ENCODE results near the gene CDH11.

The CDH11 gene

DNA sequence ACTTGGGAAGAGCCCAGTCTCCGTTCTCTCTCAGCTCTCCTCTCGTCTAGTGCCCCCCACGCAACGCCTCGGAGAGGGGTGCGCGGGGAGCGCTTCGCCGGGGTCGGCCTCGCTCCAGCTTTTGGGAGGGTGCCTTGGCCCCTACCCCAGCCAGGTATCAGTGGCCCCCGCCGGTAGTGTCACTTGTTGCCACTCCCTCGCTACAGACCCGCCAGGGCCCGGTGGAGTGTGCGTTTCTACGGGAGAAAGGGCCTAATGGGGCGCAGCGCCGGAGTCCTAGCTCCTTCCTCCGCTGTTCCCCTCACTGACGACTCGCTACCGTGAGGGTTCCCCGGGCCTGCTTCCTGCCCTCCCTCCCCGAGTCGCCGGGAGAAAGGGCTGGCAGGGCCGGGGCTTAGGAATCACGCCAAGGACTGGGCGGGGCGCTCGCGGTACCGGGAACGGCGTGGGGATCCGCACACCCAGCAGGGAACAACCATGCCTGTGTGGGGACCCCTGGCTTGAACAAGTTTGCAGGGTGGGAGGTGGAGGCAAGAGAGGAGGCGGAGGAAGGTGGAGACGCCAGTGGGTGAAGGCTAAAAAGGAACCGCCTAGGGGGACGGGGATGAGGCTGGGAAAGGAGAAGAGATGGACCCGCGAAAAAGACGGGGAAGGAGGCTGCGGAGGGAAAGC, 997 bp upstream of the CDH11 start:
- Histone ChIP-seq H3K9ac (ENCODE audit: low read length) (no peak overlapping the region), H3K4me3 (ENCODE audit: low read depth, low read length, poor library complexity, severe bottlenecking) (no peak overlapping the region), H3K79me2 (ENCODE audit: insufficient read depth, low read length) (no peaks in the 10 kb centered on the region), H3K27me3 (ENCODE audit: insufficient read depth, low read length) (no peaks in the 10 kb centered on the region), H3K9me3 (ENCODE audit: low read length) (no peaks in the 10 kb centered on the region), H3F3A (ENCODE audit: insufficient read depth, low read length) (no peaks in the 10 kb centered on the region), H3K27ac (ENCODE audit: low read depth, low read length, poor library complexity, severe bottlenecking) (no peak overlapping the region), H4K20me1 (ENCODE audit: insufficient read depth, low read length) (no peaks in the 10 kb centered on the region), H2AFZ (ENCODE audit: low read length) (no peak overlapping the region), H3K4me1 (ENCODE audit: insufficient read depth, low read length, severe bottlenecking) (peaks cover under 1% of the 10 kb centered on the region), H3K36me3 (ENCODE audit: insufficient read depth, low read length) (no peaks in the 10 kb centered on the region), H3K4me2 (ENCODE audit: low read length) (no peak overlapping the region), H3K9me2 (ENCODE audit: low read depth, low read length) (no peaks in the 10 kb centered on the region)
- TF ChIP-seq, protein P1, sequence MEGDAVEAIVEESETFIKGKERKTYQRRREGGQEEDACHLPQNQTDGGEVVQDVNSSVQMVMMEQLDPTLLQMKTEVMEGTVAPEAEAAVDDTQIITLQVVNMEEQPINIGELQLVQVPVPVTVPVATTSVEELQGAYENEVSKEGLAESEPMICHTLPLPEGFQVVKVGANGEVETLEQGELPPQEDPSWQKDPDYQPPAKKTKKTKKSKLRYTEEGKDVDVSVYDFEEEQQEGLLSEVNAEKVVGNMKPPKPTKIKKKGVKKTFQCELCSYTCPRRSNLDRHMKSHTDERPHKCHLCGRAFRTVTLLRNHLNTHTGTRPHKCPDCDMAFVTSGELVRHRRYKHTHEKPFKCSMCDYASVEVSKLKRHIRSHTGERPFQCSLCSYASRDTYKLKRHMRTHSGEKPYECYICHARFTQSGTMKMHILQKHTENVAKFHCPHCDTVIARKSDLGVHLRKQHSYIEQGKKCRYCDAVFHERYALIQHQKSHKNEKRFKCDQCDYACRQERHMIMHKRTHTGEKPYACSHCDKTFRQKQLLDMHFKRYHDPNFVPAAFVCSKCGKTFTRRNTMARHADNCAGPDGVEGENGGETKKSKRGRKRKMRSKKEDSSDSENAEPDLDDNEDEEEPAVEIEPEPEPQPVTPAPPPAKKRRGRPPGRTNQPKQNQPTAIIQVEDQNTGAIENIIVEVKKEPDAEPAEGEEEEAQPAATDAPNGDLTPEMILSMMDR (IDR thresholded peaks at IDR 0.05; ENCODE audit: low read length): no peak
- TF ChIP-seq EZH2 (IDR thresholded peaks at IDR 0.05; ENCODE audit: borderline replicate concordance, low read length): no peak

DNA sequence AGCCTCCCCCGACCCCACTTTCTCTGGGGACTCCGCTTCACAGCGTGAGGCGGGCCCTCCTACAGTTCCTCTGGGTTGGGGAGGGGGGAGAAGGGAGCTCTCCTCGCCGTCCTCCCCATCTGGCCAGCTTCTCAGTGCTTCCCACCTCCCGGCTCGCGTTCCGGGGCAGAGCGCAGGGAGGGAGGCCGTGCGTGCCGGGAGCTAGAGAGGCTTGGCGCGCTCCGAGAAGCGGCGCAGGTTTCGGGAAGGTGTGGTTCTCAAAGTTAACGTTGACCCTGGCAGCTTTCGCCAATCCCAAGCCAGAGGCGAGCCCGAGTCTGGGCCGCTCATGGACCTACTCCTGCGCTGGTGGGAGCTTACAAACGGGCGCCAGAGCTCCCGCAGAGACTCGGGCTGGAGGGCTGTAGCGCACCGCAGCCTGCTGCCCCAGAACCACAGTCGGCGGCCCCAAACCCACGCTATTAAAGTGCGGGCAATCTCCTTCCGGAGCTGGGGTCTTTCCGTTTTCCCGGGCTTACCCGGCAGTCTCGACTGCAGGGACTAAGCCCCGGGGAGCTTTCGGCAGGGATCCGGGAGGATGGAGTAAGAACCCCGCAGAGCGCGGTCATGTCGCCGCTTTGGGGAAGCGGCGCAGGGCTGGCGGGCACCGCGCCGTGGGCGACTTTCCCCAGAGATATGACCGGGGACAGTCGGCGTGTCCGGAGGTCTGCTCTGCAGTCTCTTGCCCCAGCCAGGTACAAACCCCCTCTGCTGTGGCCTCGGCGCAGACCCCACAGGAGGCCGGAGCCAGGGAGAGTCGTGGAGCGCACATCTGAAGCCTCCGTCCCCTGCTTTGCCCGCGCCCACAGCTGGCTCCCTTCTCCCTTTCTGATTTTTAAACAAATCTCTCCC, 787 bp downstream of the CDH11 start:
- Histone ChIP-seq H3F3A (ENCODE audit: insufficient read depth, low read length) (no peaks in the 10 kb centered on the region), H3K9ac (ENCODE audit: low read length) (no peak overlapping the region), H4K20me1 (ENCODE audit: insufficient read depth, low read length) (no peaks in the 10 kb centered on the region), H3K4me2 (ENCODE audit: low read length) (no peak overlapping the region), H3K27ac (ENCODE audit: low read depth, low read length, poor library complexity, severe bottlenecking) (no peak overlapping the region), H3K27me3 (ENCODE audit: insufficient read depth, low read length) (no peaks in the 10 kb centered on the region), H3K9me2 (ENCODE audit: low read depth, low read length) (no peaks in the 10 kb centered on the region), H3K36me3 (ENCODE audit: insufficient read depth, low read length) (no peaks in the 10 kb centered on the region), H2AFZ (ENCODE audit: low read length) (no peak overlapping the region), H3K79me2 (ENCODE audit: insufficient read depth, low read length) (no peaks in the 10 kb centered on the region), H3K4me1 (ENCODE audit: insufficient read depth, low read length, severe bottlenecking) (peaks cover 5% of the 10 kb centered on the region), H3K9me3 (ENCODE audit: low read length) (no peaks in the 10 kb centered on the region), H3K4me3 (ENCODE audit: low read depth, low read length, poor library complexity, severe bottlenecking) (no peak overlapping the region)
- TF ChIP-seq EZH2 (IDR thresholded peaks at IDR 0.05; ENCODE audit: borderline replicate concordance, low read length): no peak
- TF ChIP-seq, protein P1 (IDR thresholded peaks at IDR 0.05; ENCODE audit: low read length): no peak

DNA sequence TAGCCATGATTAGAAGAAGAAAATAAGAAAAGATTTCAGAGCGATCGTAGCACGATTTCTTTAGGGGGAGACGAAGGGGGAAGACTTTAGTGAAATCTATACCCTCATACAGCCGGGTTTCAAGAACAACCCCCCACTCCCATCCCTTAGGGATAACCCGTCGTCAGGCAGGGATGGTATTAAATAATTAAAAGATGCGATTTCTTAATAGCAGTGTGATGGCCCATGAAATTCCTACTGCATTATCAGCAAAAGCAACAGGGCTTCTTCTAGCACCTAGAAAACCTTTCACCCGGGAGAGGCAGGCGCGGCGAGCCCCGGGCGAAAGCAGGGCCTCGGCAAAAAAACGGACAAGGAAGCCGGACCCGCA, 1.4 kb downstream of the CDH11 start:
- H3K9me3 ChIP-seq (ENCODE audit: low read length): no peaks in the 10 kb centered on the region
- no peaks in the 10 kb centered on the region for H3K27me3 ChIP-seq (ENCODE audit: insufficient read depth, low read length)
- H3K9ac ChIP-seq (ENCODE audit: low read length): no peak overlapping the region
- no peaks in the 10 kb centered on the region for H3K79me2 ChIP-seq (ENCODE audit: insufficient read depth, low read length)
- H3K9me2 ChIP-seq (ENCODE audit: low read depth, low read length): no peaks in the 10 kb centered on the region
- H3K4me1 ChIP-seq (ENCODE audit: insufficient read depth, low read length, severe bottlenecking): peaks cover 5% of the 10 kb centered on the region
- H4K20me1 ChIP-seq (ENCODE audit: insufficient read depth, low read length): no peaks in the 10 kb centered on the region
- no peak overlapping the region for H3K27ac ChIP-seq (ENCODE audit: low read depth, low read length, poor library complexity, severe bottlenecking)
- H2AFZ ChIP-seq (ENCODE audit: low read length): no peak overlapping the region
- no peak overlapping the region for H3K4me3 ChIP-seq (ENCODE audit: low read depth, low read length, poor library complexity, severe bottlenecking)
- TF ChIP-seq EZH2 (IDR thresholded peaks at IDR 0.05; ENCODE audit: borderline replicate concordance, low read length): no peak
- TF ChIP-seq, protein P1 (IDR thresholded peaks at IDR 0.05; ENCODE audit: low read length): no peak
- no peaks in the 10 kb centered on the region for H3F3A ChIP-seq (ENCODE audit: insufficient read depth, low read length)
- no peak overlapping the region for H3K4me2 ChIP-seq (ENCODE audit: low read length)
- H3K36me3 ChIP-seq (ENCODE audit: insufficient read depth, low read length): no peaks in the 10 kb centered on the region
